ENCODE data around the gene SMARCA2. TPM values are rescaled to one million over a fixed set of nuclear protein-coding genes. Genes with fewer than 3 reads are reported as not detected.
A peak's percentile ranks its signal among the peaks of the same experiment; 100 is the strongest.

Gene SMARCA2
- total RNA-seq, 1 experiment from 2014 or later, result 28.0 TPM

DNA sequence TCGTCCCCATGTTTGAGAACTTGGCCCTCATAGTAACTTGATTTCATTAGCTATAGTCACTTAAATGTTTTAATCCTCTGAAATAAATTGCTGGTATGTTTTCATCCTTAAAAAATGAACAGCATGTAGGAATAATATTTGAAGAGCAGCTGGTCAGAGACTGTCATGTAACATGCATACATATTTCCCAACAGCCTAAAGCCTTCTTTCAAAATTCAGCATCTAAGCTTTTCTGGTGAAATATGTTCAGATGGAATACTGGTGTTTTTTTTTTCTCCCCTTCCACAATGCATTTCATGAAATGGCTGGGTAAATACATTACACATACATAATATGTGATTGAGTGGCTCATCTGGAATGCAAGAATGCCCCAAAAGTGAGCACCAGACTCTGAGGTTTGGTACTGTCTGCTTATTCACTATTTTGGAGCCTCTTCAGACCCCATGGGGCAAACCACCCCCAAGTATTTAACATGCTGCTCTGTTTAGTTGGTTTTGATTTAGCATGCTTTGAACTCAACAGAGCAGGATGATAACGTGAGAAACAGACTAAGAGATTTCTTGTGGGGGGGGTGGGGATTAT is 94.0 kb downstream of the SMARCA2 start:
- H3K9me3 ChIP-seq (replicated peaks), result no peaks in the 10 kb centered on the region
- H3K36me3 ChIP-seq, result no peaks in the 10 kb centered on the region
- DNase-seq (ENCODE audit: low read depth in 1 of 2, low spot score in 2 of 2), result no peak
- no peaks in the 10 kb centered on the region for H3K27me3 ChIP-seq (replicated peaks)
- H3K27ac ChIP-seq, result no peak overlapping the region
- no peaks in the 10 kb centered on the region for H3K4me1 ChIP-seq (replicated peaks)
- H3K4me3 ChIP-seq, result no peak overlapping the region

- Histone ChIP-seq H3K27ac (no peak overlapping the region), H3K9me3 (replicated peaks) (no peaks in the 10 kb centered on the region), H3K27me3 (replicated peaks) (no peaks in the 10 kb centered on the region), H3K4me3 (no peak overlapping the region), H3K36me3 (no peaks in the 10 kb centered on the region), H3K4me1 (replicated peaks) (no peaks in the 10 kb centered on the region)
- no peak for DNase-seq (ENCODE audit: low read depth in 1 of 2, low spot score in 2 of 2)
Measured at GRCh38 chr9:2110036-2110435, 94.9 kb downstream of the SMARCA2 start.

DNA sequence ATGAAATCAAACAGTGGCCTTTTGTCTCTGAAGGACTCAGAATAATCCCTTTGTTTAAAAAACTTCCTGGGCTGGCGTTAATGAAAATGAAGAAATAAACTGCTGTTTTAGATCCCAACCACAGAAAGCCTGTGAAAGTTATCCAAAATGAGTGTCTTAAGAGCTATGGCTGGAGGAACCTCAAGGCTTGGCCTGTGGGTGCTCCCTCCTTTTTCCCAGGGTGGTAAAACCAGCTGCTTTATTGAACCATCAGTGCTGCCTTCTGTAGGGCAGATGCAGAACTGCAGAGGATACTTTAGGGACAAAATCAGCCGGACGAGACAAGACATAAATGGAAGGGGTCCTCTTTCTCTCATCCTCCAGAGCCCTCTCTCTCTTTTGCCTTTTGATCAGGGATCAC is 100.9 kb downstream of the SMARCA2 start:
- H3K9me3 ChIP-seq (replicated peaks), result no peaks in the 10 kb centered on the region
- no peaks in the 10 kb centered on the region for H3K36me3 ChIP-seq
- no peaks in the 10 kb centered on the region; the same call in 1 of the 2 replicates for H3K4me1 ChIP-seq (replicated peaks)
- H3K27ac ChIP-seq, result no peak overlapping the region
- no peak overlapping the region for H3K4me3 ChIP-seq
- no peaks in the 10 kb centered on the region for H3K27me3 ChIP-seq (replicated peaks)
- DNase-seq (ENCODE audit: low read depth in 1 of 2, low spot score in 2 of 2), result no peak

GRCh38 chr9:2117527-2117926 is 102.4 kb downstream of the SMARCA2 start:
- H3K27me3 ChIP-seq (replicated peaks), result no peaks in the 10 kb centered on the region
- no peaks in the 10 kb centered on the region; the same call in 1 of the 2 replicates for H3K4me1 ChIP-seq (replicated peaks)
- H3K4me3 ChIP-seq, result no peak overlapping the region
- H3K27ac ChIP-seq, result no peak overlapping the region
- H3K9me3 ChIP-seq (replicated peaks), result no peaks in the 10 kb centered on the region
- DNase-seq (ENCODE audit: low read depth in 1 of 2, low spot score in 2 of 2), result no peak
- H3K36me3 ChIP-seq, result no peaks in the 10 kb centered on the region

GRCh38 chr9:2119566-2119965 is 104.4 kb downstream of the SMARCA2 start:
- H3K27ac ChIP-seq, result no peak overlapping the region
- H3K27me3 ChIP-seq (replicated peaks), result no peaks in the 10 kb centered on the region
- no peaks in the 10 kb centered on the region for H3K9me3 ChIP-seq (replicated peaks)
- no peaks in the 10 kb centered on the region; the same call in 1 of the 2 replicates for H3K4me1 ChIP-seq (replicated peaks)
- DNase-seq (ENCODE audit: low read depth in 1 of 2, low spot score in 2 of 2), result no peak
- no peaks in the 10 kb centered on the region for H3K36me3 ChIP-seq
- H3K4me3 ChIP-seq, result no peak overlapping the region

DNA sequence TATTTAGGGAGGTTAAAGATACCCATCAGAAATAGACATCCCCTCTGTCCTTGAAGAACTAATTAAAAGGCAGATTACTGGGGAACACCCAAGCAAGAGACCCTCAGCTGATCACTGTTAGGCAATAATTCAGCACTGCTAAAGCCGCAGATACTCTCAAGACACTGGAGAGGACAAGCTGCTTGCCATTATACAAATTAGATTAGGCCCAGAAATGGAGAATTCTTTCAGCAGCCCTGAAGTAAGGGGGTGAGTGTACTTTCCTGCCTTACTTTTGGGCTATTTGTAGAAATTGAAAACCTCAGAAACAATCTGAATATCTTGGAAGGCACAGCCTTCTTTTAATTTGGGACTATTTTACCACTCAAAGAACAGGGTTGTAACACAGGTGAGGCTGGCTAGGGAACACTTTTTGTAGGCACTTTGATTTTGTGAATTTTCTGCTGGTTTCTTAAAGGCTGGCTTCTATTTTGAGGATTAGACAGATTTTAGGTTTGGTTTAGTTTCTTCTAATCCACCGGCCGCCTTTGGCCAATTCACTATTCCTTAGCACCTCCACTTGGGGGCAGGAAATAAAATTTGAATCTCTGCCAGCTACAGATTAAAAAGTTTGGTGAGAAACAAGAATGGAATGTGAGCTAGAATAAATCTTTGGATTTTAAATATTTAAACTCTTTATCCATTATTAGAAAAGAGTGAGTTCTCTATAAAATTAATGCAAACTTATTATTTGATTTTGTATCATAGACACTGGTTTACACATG is 106.0 kb downstream of the SMARCA2 start:
- DNase-seq (ENCODE audit: low read depth in 1 of 2, low spot score in 2 of 2), result peak in 1 of 2 experiments; percentile 4
- H3K27ac ChIP-seq, result no peak overlapping the region

GRCh38 chr9:2122299-2122698 is 107.2 kb downstream of the SMARCA2 start:
- Histone ChIP-seq H3K36me3 (no peaks in the 10 kb centered on the region), H3K9me3 (replicated peaks) (no peaks in the 10 kb centered on the region), H3K4me3 (no peak overlapping the region), H3K27me3 (replicated peaks) (no peaks in the 10 kb centered on the region), H3K27ac (no peak overlapping the region), H3K4me1 (replicated peaks) (no peaks in the 10 kb centered on the region; the same call in 1 of the 2 replicates)
- DNase-seq (ENCODE audit: low read depth in 1 of 2, low spot score in 2 of 2), result no peak

More for the DNA sequence above, 106.0 kb downstream of the SMARCA2 start:
- Histone ChIP-seq H3K4me3 (no peak overlapping the region), H3K36me3 (no peaks in the 10 kb centered on the region), H3K4me1 (replicated peaks) (no peaks in the 10 kb centered on the region; the same call in 1 of the 2 replicates), H3K27me3 (replicated peaks) (no peaks in the 10 kb centered on the region), H3K9me3 (replicated peaks) (no peaks in the 10 kb centered on the region)

- Histone ChIP-seq H3K9me3 (replicated peaks) (no peaks in the 10 kb centered on the region), H3K4me1 (replicated peaks) (no peaks in the 10 kb centered on the region; the same call in 1 of the 2 replicates), H3K4me3 (no peak overlapping the region), H3K27me3 (replicated peaks) (no peaks in the 10 kb centered on the region), H3K27ac (no peak overlapping the region), H3K36me3 (no peaks in the 10 kb centered on the region)
- no peak for DNase-seq (ENCODE audit: low read depth in 1 of 2, low spot score in 2 of 2)
Measured at GRCh38 chr9:2125906-2126305, 110.8 kb downstream of the SMARCA2 start.

DNA sequence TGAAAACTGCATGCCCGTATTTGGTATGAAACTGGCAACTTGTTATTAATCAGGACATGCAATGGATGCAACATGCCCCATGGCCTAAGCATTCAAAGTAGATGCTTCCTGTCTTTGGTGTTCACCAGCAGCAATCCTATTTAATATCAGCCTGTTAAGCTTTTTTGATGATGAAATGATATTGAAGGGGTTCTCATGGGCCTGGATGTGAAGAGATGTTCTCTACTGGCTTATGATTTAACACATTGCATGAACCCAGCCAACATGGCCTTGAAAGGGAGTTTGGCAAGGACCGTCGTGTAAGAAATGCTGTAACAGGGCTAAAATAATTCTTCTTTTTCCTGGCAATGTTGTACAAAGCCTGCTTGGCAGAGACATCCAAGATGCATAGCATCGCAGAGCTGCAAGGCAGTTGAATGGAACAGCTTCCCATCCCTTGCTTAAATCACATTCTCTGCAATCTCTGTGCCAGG is 111.2 kb downstream of the SMARCA2 start:
- no peak overlapping the region for H3K4me3 ChIP-seq

GRCh38 chr9:2127486-2127885 is 112.3 kb downstream of the SMARCA2 start:
- Histone ChIP-seq H3K4me3 (no peak overlapping the region), H3K27me3 (replicated peaks) (no peaks in the 10 kb centered on the region), H3K36me3 (no peaks in the 10 kb centered on the region), H3K27ac (no peak overlapping the region), H3K4me1 (replicated peaks) (no peaks in the 10 kb centered on the region), H3K9me3 (replicated peaks) (no peaks in the 10 kb centered on the region)
- no peak for DNase-seq (ENCODE audit: low read depth in 1 of 2, low spot score in 2 of 2)

More for the DNA sequence above, 111.2 kb downstream of the SMARCA2 start:
- Histone ChIP-seq H3K9me3 (replicated peaks) (no peaks in the 10 kb centered on the region), H3K4me1 (replicated peaks) (no peaks in the 10 kb centered on the region), H3K27ac (no peak overlapping the region), H3K36me3 (no peaks in the 10 kb centered on the region), H3K27me3 (replicated peaks) (no peaks in the 10 kb centered on the region)
- DNase-seq (ENCODE audit: low read depth in 1 of 2, low spot score in 2 of 2), result no peak

DNA sequence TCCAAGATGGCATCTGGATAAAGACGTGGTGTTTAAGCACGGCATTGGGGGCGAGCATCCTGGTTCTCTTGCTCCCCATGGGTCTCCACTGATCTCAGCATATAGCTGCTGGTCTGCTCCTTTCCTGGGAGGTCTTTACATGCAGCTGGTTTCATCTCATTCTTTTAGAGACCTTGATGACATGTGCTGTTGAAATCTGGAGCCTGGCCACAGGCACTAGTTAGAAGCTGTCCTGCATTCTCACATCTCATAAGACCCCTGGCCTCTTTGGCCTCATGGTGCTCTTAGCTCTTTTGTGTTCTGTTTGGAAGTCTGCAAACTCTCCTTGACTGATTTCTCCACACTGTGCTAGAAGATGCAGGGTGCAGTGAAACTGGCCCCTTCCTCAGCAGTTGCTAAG is 113.0 kb downstream of the SMARCA2 start:
- no peaks in the 10 kb centered on the region for H3K9me3 ChIP-seq (replicated peaks)
- no peaks in the 10 kb centered on the region for H3K36me3 ChIP-seq
- H3K27me3 ChIP-seq (replicated peaks), result no peaks in the 10 kb centered on the region
- no peak for DNase-seq (ENCODE audit: low read depth in 1 of 2, low spot score in 2 of 2)
- H3K27ac ChIP-seq, result no peak overlapping the region
- no peak overlapping the region for H3K4me3 ChIP-seq
- no peaks in the 10 kb centered on the region for H3K4me1 ChIP-seq (replicated peaks)

DNA sequence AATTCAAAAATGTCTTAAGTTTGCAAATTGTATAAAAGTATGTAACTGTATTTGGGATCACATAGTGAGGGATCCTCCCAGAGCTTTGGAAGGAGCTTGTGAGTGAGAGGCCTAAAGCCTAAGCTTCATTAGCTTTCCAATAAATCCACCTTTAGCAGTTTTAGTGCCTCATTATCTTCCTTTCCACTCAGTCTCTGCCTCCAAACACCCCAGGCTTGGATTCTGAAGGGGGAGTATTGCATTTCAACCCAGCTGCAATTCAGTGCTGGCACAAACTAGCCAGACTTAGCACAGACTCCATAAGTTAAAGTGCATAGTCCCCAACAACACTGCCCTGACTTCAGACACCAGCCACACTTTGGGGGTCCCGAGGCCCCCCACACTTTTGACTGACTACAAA is 113.5 kb downstream of the SMARCA2 start:
- no peak overlapping the region for H3K4me3 ChIP-seq
- no peak overlapping the region for H3K27ac ChIP-seq
- H3K36me3 ChIP-seq, result no peaks in the 10 kb centered on the region
- DNase-seq (ENCODE audit: low read depth in 1 of 2, low spot score in 2 of 2), result no peak
- no peaks in the 10 kb centered on the region for H3K9me3 ChIP-seq (replicated peaks)
- no peaks in the 10 kb centered on the region for H3K4me1 ChIP-seq (replicated peaks)
- H3K27me3 ChIP-seq (replicated peaks), result no peaks in the 10 kb centered on the region

GRCh38 chr9:2130941-2131340 is 115.8 kb downstream of the SMARCA2 start:
- Histone ChIP-seq H3K27ac (no peak overlapping the region), H3K9me3 (replicated peaks) (no peaks in the 10 kb centered on the region), H3K4me1 (replicated peaks) (no peaks in the 10 kb centered on the region), H3K27me3 (replicated peaks) (no peaks in the 10 kb centered on the region), H3K4me3 (no peak overlapping the region), H3K36me3 (no peaks in the 10 kb centered on the region)
- no peak for DNase-seq (ENCODE audit: low read depth in 1 of 2, low spot score in 2 of 2)

- DNase-seq (ENCODE audit: low read depth in 1 of 2, low spot score in 2 of 2), result no peak
- H3K36me3 ChIP-seq, result no peaks in the 10 kb centered on the region
Measured at GRCh38 chr9:2132484-2133082, 117.4 kb downstream of the SMARCA2 start.

More at GRCh38 chr9:2132484-2133082, 117.4 kb downstream of the SMARCA2 start:
- Histone ChIP-seq H3K9me3 (replicated peaks) (no peaks in the 10 kb centered on the region), H3K4me3 (no peak overlapping the region), H3K4me1 (replicated peaks) (no peaks in the 10 kb centered on the region), H3K27ac (no peak overlapping the region), H3K27me3 (replicated peaks) (no peaks in the 10 kb centered on the region)

Measured in SJSA1 (cell line).